HG02943 (cell line): ENCODE measurements around the gene DUSP28.

Experiments
- ATAC-seq: cut with Tn5 transposase; IDR thresholded peaks from one replicate; pipeline ENCODE4 v1.9.1; 2021; ENCODE audit warnings: mild to moderate bottlenecking, low read depth, moderate library complexity; ENCODE audit not compliant: unreplicated experiment

DUSP28 gene

GRCh38 chr2:240571314-240571973 lies 11.3 kb downstream of the DUSP28 start:
- ATAC-seq: no peak

DNA sequence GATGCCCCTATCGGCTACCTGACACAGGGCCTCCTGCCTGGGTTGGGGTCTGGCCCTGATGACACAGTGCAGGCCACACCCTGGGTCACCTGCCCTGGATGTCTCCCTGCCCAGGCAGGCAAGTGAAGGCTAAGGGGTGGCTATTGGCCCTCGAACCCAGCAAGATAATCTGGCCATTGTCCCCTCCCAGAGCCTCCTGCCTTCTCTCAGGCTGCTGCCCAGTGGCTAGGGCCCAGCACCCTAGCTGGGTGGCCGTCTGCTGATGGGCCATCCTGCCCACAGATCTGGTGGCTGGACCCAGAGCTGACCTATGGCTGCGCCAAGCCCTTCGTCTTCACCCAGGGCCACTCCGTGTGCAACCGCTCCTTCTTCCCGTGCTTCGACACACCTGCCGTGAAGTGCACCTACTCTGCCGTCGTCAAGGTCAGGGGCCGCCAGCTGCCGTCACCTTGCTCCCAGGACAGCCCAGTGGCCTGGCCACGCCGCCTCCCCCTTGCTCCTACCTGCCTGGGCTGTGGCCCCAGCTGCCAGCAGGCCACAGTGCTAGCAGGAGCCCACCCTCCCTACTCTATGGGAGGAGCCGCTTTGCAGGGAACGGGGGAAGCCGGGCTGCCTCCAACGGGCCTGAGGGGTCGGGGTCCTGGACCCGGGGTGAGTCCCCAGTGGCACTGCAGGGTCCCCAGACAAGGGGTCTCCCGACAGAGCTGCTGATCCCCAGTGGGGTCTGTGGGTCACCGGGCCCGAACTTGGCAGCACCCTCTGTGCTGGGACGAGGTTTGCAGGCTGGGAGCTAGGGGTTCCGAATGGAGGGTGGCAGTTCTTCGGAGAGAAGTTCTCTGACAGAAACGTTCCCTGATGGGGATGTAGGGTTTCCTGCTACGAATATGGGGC lies 12.2 kb downstream of the DUSP28 start:
- ATAC-seq: no peak

GRCh38 chr2:240573071-240573515 lies 12.9 kb downstream of the DUSP28 start:
- no peak for ATAC-seq

- no peak for ATAC-seq
Measured at GRCh38 chr2:240573516-240574385, 13.6 kb downstream of the DUSP28 start.

DNA sequence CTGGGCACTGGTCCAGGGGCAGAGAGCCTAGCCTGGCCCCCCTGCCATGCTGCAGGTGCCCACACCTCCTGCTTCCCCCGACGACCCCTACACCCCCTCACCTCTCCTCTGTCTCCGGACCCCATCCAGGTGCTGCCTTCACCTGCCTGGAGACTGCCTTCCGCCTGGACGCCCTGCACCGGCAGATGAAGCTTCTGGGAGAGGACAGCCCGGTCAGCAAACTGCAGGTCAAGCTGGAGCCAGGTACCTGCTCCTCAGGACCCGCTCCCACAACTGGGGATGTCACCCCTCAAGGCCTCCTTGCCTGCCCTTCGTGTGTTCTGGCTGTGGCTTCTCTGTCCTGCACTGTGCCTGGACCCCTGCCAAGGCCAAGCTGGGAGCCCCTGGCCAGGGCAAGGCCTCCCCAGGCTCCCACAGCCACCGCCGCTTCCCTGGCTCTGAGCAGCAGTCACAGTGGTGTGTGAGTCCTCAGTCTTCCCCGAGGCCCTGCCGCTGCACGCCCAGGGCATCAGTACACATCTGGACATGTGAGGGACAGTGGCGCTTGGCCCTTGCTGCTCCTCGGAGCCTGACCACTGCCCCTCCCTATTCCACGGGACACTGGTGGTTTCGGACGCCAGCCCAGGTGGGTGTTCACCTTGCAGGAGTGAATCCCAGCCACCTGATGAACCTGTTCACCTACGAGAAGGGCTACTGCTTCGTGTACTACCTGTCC lies 14.4 kb downstream of the DUSP28 start:
- no peak for ATAC-seq

DNA sequence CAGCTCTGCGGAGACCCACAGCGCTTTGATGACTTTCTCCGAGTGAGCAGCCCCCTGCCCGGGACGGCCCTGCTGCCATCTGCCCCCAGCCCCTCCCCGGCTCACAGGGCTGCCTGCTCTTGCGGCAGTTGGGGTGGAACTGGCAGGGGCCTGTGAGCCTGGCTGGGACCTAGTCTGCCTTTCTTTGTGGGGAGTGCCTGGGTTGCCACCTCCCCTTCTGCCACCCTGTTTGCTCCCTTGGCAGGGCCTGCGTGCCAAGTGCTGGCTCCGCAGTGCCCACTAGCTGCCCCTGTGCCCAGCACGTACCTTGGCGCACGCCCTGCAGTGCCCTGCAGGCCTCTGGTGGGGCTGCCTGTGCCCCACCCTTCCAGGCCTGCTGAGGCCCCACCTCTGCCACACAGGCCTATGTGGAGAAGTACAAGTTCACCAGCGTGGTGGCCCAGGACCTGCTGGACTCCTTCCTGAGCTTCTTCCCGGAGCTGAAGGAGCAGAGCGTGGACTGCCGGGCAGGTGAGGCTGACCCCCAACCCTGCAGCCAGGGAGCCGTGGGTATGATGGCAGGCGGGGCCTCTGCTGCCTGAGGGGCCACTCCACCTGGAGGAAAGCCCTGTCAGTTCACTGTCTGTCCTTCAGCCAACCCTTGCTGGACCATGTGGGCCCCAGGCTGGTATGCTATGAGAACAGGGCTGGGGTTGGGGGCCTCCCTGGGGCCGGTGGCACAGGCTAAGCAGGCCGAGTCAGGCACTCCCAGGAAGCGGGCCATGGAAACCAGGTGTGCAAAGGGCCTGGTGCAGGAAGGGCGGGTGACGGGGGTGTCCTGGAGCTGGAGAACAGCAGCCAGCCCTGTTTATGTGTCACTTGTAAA lies 15.2 kb downstream of the DUSP28 start:
- no peak for ATAC-seq

GRCh38 chr2:240576036-240576435 lies 15.9 kb downstream of the DUSP28 start:
- no peak for ATAC-seq

GRCh38 chr2:240576436-240577205 lies 16.5 kb downstream of the DUSP28 start:
- ATAC-seq: no peak

DNA sequence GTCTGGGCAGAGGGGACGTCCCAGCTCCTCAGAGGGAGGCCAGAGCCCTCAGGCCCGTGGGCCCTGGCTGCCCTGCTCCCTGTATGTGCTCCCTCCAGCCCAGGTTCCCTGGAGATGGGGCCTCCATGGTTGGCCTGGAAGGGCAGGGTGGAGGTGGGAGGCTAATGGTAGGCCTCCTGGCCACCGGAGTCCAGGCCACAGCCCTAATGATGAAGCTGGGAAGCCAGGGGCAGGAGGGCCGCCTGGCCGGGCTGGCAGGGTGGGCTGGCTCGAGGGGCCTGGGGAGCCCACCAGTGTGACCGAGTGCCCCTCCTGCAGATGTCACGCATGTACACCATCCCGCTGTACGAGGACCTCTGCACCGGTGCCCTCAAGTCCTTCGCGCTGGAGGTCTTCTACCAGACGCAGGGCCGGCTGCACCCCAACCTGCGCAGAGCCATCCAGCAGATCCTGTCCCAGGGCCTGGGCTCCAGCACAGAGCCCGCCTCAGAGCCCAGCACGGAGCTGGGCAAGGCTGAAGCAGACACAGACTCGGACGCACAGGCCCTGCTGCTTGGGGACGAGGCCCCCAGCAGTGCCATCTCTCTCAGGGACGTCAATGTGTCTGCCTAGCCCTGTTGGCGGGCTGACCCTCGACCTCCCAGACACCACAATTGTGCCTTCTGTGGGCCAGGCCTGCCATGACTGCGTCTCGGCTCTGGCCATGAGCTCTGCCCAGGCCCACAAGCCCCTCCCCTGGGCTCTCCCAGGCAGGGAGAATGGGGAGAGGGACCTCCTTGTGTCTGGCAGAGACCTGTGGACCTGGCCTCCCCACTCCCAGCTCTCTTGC lies 17.3 kb downstream of the DUSP28 start:
- no peak for ATAC-seq

DNA sequence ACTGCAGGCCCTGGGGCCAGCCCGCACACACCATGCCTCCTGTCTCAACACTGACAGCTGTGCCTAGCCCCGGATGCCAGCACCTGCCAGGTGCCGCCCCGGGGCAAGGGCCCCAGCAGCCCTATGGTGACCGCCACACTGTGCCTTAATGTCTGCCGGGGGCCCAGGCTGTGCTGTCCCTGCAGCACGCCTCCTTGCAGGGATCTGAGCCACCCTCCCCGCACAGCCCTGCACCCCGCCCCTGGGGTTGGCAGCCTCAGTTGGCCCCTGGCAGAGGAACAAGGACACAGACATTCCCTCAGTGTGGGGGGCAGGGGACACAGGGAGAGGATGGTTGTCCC lies 17.9 kb downstream of the DUSP28 start:
- ATAC-seq: no peak

GRCh38 chr2:240578488-240578887 lies 18.3 kb downstream of the DUSP28 start:
- no peak for ATAC-seq

GRCh38 chr2:240579071-240579762 lies 19.1 kb downstream of the DUSP28 start:
- ATAC-seq: no peak

DNA sequence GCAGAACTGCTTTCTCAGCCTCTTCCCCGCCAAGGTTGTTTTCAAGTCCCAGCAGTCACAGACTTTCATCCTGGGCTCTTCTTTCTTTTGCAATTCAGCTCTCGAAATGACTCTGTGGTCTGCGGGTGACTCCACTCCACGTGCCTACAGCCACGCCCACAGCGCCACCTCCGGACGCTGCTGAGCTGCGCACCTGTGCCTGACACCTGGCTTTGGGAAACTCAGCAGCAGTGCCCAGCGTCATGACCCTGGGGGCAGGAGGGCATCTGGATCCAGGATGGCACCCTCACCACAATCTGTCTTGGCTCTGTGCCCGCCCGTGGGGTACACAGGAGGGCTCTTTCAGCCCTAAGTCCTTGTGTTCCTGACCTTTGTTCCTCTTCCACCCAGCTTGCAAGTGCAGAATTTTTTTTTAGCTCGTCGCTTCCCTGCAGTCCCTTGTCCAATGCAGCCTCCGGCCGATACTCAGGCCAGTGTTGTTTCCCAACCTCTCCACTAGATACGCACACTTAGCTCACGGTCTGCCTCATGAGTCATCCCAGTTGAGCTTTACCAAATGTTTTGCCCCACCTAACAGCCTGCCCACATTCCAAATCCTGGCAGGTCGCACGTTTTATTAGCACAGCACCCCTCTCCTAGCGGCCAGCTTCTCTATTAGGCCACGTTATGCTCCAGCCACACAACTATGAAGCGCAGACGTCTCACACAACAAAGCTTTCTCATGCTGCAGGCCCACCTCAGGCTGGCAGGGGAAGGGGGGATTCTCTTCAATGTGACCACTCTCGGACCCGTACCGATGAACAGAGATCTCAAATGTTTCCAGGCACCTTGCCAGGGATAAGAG lies 19.8 kb downstream of the DUSP28 start:
- no peak for ATAC-seq

DNA sequence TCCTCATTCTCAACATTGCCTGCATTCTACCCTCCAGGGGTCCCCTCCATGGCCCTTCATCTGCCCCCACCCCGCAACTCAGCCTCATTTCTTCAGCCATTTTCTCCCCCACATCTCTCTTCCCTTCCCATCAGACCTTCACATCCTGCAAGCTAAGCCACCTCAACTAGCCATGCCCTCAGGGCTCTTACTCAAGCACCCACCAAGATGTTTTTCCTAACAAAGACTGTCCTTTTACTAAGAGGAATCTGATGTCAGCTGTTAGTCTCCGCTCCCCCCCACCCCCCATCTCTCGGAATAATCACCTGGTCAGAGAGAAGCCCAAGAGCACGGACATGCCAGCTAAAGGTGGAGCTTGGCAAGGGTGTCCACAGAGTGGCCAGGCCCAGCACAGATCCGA lies 21.7 kb downstream of the DUSP28 start:
- ATAC-seq: no peak

DNA sequence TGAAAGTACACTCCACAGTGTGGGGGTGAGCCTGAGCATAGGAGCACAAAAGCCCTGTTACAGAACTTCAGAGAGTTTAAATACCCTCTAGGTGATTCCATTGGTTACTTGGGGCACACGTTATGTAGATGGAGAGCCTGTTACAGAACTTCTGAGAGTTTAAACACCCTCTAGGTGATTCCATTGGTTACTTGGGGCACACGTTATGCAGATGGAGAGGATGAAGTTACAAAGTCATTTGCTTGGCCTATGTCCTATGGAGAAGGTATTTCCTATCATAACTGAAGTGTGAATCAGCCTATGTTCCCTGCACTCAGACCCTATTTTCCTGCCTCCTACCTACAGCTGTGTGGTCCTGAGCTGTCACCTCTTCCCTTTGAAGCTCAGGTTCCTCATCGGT lies 22.6 kb downstream of the DUSP28 start:
- no peak for ATAC-seq

GRCh38 chr2:240583774-240584173 lies 23.6 kb downstream of the DUSP28 start:
- ATAC-seq: no peak
